ENCODE data around the gene DPP4.

DNA sequence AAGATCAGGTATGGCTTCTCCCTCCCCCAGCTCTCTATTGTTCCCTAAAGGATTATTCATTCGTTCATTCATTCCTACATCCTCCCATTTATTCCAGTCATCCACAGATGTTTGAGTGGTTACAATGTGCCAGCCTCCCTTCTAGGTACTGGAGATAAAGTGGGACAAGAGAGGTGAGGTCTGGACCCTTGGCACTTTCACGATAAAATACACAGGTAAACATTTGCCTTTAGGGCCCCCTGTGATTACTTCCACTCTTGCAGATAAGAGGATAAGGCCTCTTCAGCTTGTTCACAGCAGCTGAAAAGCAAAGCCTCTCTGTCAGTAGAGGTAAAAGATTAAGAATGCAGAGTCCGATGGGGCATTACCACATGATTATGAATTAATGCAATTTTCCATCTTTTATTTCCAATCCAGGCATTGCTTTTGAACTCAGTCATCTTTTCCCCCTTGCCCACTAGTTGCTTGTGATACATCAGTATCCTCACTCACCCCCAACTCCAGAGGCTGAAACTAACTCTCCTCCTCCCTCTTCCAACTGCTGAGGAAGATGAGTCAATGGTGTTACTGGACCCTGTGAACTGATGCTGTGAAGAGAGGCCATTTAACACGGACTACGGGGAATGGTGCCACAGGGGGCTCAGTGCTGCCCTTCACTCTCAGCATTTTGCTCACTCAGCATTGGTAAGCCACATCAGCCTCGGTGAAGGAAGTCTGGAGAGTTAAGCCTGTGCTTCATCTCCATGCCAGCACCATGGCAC is 1.1 kb upstream of the DPP4 start:
- TF ChIP-seq CSDC2 (CRISPR knock-in tag; IDR thresholded peaks at IDR 0.05) (no peak), RARB (CRISPR knock-in tag; IDR thresholded peaks at IDR 0.05) (no peak), ZFP3 (CRISPR knock-in tag; IDR thresholded peaks at IDR 0.05) (no peak), ZNF8 (CRISPR knock-in tag; IDR thresholded peaks at IDR 0.05) (no peak), ZC3H10 (CRISPR knock-in tag; IDR thresholded peaks at IDR 0.05) (no peak), PATZ1 (CRISPR knock-in tag; IDR thresholded peaks at IDR 0.05; ENCODE audit: borderline replicate concordance) (no peak), ZNF70 (CRISPR knock-in tag; IDR thresholded peaks at IDR 0.05) (no peak), ZFP30 (CRISPR knock-in tag; IDR thresholded peaks at IDR 0.05) (no peak), SNAI2 (CRISPR knock-in tag; IDR thresholded peaks at IDR 0.05) (no peak)
